ENCODE data around the gene GDPD4. TPM values are rescaled to one million over a fixed set of nuclear protein-coding genes. Genes with fewer than 3 reads are reported as not detected.
A peak's percentile ranks its signal among the peaks of the same experiment; 100 is the strongest.

The GDPD4 gene
- total and polyA plus RNA-seq, 9 of the 15 experiments (the other 6 are each of a cell fraction or from before 2014, with no cell fraction given) = 0.40 TPM; not detected in 8

DNA sequence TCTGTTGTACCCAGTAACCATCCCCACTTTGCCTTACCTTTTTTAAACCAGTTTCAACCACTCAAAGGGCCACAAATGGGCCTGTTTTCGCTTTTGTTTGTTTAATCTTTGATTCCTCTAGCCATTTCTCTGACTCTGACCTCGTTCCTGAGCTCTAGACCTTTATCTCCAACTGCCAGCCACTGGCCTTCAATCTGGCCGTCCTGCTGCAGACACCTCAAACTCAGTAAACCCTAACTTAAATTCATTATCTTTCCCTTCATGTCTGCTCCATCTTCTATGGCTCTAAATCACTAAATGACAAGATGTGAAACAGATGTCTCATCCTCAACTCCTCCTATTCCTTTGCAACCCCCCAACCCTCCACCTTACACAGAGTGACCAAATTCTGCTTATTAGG lies 1.3 kb upstream of the GDPD4 start (continued):
- TF ChIP-seq, protein P1, sequence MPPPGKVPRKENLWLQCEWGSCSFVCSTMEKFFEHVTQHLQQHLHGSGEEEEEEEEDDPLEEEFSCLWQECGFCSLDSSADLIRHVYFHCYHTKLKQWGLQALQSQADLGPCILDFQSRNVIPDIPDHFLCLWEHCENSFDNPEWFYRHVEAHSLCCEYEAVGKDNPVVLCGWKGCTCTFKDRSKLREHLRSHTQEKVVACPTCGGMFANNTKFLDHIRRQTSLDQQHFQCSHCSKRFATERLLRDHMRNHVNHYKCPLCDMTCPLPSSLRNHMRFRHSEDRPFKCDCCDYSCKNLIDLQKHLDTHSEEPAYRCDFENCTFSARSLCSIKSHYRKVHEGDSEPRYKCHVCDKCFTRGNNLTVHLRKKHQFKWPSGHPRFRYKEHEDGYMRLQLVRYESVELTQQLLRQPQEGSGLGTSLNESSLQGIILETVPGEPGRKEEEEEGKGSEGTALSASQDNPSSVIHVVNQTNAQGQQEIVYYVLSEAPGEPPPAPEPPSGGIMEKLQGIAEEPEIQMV (tag; conservative IDR thresholded peaks at IDR 0.05; ENCODE audit: low read depth) = no peak
- peak; percentile 86 for TF ChIP-seq TCF3 (CRISPR knock-in tag; IDR thresholded peaks at IDR 0.05)
- no peak for TF ChIP-seq NCOA2 (IDR thresholded peaks at IDR 0.05; ENCODE audit: partially characterized antibody in 2 of 2)
- no peak for TF ChIP-seq CXXC5 (CRISPR knock-in tag; IDR thresholded peaks at IDR 0.05)
- TF ChIP-seq NR2C1 (IDR thresholded peaks at IDR 0.05) = no peak
- no peak for TF ChIP-seq NR2C1 (tag; IDR thresholded peaks at IDR 0.05)
- TF ChIP-seq ILF3 (IDR thresholded peaks at IDR 0.05; ENCODE audit: borderline replicate concordance) = no peak
- TF ChIP-seq FOXJ2 (tag; IDR thresholded peaks at IDR 0.05) = no peak
- no peak for TF ChIP-seq ZFP30 (CRISPR knock-in tag; IDR thresholded peaks at IDR 0.05; ENCODE audit: borderline replicate concordance)
- TF ChIP-seq, protein P2, sequence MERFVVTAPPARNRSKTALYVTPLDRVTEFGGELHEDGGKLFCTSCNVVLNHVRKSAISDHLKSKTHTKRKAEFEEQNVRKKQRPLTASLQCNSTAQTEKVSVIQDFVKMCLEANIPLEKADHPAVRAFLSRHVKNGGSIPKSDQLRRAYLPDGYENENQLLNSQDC (CRISPR knock-in tag; IDR thresholded peaks at IDR 0.05) = no peak
- no peak for TF ChIP-seq MTA3 (IDR thresholded peaks at IDR 0.05; ENCODE audit: borderline replicate concordance)
- TF ChIP-seq ZFX (CRISPR knock-in tag; IDR thresholded peaks at IDR 0.05) = no peak
- no peak for TF ChIP-seq HCFC1 (IDR thresholded peaks at IDR 0.05; ENCODE audit: low read depth, low read length)
- no peak for TF ChIP-seq EWSR1 (IDR thresholded peaks at IDR 0.05; ENCODE audit: borderline replicate concordance, low read depth, partially characterized antibody)
- TF ChIP-seq, protein P3, sequence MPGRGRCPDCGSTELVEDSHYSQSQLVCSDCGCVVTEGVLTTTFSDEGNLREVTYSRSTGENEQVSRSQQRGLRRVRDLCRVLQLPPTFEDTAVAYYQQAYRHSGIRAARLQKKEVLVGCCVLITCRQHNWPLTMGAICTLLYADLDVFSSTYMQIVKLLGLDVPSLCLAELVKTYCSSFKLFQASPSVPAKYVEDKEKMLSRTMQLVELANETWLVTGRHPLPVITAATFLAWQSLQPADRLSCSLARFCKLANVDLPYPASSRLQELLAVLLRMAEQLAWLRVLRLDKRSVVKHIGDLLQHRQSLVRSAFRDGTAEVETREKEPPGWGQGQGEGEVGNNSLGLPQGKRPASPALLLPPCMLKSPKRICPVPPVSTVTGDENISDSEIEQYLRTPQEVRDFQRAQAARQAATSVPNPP (IDR thresholded peaks at IDR 0.05; ENCODE audit: borderline replicate concordance, insufficient read depth, insufficient read length) = no peak
- TF ChIP-seq, protein P4, sequence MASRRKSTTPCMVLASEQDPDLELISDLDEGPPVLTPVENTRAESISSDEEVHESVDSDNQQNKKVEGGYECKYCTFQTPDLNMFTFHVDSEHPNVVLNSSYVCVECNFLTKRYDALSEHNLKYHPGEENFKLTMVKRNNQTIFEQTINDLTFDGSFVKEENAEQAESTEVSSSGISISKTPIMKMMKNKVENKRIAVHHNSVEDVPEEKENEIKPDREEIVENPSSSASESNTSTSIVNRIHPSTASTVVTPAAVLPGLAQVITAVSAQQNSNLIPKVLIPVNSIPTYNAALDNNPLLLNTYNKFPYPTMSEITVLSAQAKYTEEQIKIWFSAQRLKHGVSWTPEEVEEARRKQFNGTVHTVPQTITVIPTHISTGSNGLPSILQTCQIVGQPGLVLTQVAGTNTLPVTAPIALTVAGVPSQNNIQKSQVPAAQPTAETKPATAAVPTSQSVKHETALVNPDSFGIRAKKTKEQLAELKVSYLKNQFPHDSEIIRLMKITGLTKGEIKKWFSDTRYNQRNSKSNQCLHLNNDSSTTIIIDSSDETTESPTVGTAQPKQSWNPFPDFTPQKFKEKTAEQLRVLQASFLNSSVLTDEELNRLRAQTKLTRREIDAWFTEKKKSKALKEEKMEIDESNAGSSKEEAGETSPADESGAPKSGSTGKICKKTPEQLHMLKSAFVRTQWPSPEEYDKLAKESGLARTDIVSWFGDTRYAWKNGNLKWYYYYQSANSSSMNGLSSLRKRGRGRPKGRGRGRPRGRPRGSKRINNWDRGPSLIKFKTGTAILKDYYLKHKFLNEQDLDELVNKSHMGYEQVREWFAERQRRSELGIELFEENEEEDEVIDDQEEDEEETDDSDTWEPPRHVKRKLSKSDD (conservative IDR thresholded peaks at IDR 0.05; ENCODE audit: low read length) = no peak
- TF ChIP-seq, protein P5, sequence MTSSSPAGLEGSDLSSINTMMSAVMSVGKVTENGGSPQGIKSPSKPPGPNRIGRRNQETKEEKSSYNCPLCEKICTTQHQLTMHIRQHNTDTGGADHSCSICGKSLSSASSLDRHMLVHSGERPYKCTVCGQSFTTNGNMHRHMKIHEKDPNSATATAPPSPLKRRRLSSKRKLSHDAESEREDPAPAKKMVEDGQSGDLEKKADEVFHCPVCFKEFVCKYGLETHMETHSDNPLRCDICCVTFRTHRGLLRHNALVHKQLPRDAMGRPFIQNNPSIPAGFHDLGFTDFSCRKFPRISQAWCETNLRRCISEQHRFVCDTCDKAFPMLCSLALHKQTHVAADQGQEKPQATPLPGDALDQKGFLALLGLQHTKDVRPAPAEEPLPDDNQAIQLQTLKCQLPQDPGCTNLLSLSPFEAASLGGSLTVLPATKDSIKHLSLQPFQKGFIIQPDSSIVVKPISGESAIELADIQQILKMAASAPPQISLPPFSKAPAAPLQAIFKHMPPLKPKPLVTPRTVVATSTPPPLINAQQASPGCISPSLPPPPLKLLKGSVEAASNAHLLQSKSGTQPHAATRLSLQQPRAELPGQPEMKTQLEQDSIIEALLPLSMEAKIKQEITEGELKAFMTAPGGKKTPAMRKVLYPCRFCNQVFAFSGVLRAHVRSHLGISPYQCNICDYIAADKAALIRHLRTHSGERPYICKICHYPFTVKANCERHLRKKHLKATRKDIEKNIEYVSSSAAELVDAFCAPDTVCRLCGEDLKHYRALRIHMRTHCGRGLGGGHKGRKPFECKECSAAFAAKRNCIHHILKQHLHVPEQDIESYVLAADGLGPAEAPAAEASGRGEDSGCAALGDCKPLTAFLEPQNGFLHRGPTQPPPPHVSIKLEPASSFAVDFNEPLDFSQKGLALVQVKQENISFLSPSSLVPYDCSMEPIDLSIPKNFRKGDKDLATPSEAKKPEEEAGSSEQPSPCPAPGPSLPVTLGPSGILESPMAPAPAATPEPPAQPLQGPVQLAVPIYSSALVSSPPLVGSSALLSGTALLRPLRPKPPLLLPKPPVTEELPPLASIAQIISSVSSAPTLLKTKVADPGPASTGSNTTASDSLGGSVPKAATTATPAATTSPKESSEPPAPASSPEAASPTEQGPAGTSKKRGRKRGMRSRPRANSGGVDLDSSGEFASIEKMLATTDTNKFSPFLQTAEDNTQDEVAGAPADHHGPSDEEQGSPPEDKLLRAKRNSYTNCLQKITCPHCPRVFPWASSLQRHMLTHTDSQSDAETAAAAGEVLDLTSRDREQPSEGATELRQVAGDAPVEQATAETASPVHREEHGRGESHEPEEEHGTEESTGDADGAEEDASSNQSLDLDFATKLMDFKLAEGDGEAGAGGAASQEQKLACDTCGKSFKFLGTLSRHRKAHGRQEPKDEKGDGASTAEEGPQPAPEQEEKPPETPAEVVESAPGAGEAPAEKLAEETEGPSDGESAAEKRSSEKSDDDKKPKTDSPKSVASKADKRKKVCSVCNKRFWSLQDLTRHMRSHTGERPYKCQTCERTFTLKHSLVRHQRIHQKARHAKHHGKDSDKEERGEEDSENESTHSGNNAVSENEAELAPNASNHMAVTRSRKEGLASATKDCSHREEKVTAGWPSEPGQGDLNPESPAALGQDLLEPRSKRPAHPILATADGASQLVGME (CRISPR knock-in tag; IDR thresholded peaks at IDR 0.05) = no peak
